ENCODE measurements around the gene ASPHD2.
"Not testable (repeated sequence)": the region's sequence is repeated elsewhere in the genome, so short reads cannot be mapped to it uniquely, and the experiment has no call there.

The ASPHD2 gene, protein sequence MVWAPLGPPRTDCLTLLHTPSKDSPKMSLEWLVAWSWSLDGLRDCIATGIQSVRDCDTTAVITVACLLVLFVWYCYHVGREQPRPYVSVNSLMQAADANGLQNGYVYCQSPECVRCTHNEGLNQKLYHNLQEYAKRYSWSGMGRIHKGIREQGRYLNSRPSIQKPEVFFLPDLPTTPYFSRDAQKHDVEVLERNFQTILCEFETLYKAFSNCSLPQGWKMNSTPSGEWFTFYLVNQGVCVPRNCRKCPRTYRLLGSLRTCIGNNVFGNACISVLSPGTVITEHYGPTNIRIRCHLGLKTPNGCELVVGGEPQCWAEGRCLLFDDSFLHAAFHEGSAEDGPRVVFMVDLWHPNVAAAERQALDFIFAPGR
- 1.9 to 3.3 reads per million in 2 donors for total RNA-seq

GRCh38 chr22:26428515-26429457, at the start of gene ASPHD2:
Gene ASPHD2, plus strand, starts transcription at chr22:26429260. Its CDS starts 4,356 bp downstream, at chr22:26433616.
- peak; percentile 65 to 91 (median 75) for DNase-seq

GRCh38 chr22:26380072-26380830, 48.8 kb upstream of the ASPHD2 start:
- peak in 1 of 5 experiments; percentile 61 for DNase-seq

- no peak for DNase-seq
Measured at GRCh38 chr22:26382782-26383181, 46.3 kb upstream of the ASPHD2 start.

DNA sequence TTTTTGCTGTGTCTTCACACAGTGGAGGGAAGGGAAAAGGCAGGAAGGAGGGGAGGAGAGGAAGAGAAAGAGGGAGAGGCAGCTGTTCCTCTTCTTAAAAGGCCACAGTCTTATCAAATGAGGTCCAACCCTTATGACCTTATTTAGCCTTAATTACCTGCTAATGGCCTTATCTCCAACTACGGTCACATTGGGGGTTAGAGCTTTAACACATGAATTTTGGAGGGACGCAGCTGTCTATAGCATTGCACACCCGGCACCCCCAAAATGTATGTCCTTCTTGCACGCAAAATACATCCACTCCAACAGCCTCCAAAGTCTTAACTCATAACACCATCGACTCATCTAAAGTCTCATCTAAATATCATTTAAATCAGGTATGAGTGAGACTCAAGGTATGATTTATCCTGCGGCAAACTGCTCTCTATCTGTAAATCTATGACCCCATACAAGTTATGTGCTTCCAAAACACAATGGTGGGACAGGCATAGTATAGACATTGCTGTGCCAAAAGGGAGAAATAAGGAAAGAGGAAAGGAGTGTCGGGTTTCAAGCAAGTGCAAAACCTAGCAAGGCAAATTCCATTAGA, 45.0 kb upstream of the ASPHD2 start:
- no peak for DNase-seq

GRCh38 chr22:26385164-26385563, 43.9 kb upstream of the ASPHD2 start:
- no peak for DNase-seq

DNA sequence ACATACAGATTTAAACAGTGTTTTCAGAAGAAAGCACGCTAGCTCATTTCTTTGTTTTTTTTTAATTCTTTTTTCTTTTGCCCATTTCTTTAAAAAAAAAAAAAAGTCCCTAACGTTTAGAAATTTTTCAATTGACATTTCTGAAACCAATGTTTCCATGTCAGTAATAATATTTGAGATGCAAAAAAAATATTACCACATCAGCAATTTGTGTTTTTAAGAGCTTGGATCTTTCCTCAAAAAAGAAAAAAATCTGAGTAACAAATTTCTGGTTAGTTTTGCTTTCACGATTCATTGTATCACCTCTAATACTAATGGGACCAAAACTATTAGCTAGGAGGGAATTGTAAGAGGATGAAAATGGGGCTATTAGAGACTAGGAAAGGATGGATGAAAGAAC, 39.9 kb upstream of the ASPHD2 start:
- DNase-seq: no peak

DNA sequence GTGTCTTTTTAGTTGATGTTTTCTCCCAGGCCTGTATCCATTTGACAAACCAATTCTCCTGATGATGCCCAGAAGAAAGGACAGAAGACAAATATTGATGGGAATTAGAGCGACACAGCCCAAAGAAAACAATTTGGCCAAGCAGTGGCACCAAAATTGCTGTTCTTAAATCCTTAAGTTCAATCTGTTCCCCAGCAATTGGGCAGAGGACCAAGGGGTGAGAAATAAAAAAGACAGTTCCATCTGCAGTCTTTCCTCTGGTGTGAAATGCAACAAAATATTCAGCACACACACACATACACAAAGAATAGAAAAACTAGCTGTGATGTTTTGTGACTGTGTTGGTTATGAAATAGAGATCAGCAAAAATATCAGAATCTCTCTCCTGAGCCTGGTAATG, 38.0 kb upstream of the ASPHD2 start:
- no peak for DNase-seq

- DNase-seq: no peak
Measured at GRCh38 chr22:26391623-26392022, 37.4 kb upstream of the ASPHD2 start.

GRCh38 chr22:26393929-26394328, 35.1 kb upstream of the ASPHD2 start:
- no peak for DNase-seq

DNA sequence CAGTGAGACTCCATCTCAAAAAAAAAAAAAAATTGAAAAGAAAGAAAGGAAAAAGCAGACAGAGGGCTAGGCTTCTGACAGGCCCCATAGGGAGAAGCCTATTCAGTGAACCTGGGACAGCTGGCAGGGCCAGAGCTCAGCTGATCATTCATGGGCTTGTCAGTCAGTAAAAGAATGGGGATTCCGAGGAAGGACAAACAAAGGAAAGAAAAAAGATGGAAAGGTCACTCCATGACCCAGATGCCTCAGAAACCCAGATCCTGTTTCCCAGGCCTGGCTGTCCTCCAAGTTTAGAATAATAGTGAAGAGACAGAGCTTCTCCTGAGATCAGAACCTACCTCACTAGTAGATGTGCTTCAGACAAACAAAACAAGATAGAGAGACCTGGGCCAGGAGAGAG, 34.3 kb upstream of the ASPHD2 start:
- DNase-seq: no peak

GRCh38 chr22:26395926-26396325, 33.1 kb upstream of the ASPHD2 start:
- no peak for DNase-seq

- DNase-seq: peak; percentile 9 to 57 (median 26)
Measured at GRCh38 chr22:26398741-26399153, 30.3 kb upstream of the ASPHD2 start.

DNA sequence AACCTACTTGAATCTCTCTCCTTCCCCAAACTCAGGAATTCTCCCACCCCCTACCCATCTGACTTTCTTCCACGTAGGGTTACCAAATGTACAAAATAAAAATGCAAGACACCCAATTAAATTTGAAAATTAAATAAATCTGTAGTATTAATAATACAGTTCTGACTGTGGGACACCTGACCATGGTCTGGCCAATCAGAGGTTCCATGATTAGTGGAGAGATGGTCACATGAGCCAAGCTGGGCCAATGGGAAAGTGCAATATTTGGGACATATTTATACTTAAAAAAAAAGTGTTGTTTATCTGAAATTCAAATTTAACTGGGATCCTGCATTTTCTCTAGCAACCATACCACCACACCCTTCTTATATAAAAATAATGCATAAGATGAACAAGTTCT, 29.8 kb upstream of the ASPHD2 start:
- no peak for DNase-seq

DNA sequence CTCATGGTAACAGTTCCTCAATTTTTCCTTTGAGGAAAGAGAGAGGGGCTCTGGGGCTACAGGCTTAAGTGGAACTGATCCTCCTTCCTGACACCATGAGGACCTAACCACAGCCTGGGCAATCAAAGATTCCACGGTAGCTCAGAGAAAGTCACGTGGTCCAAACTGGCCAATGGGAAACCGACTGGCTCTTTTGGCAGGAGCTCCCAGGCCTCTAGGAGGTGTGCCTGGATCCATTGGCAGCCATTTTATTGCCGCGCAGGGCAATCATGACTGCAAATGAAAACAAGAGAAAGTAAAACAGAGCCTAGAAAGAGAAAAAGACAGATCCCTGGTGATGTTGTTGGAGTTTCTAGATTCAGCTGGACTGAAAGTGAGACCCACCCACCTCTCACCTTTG, 27.3 kb upstream of the ASPHD2 start:
- DNase-seq: no peak

- no peak for DNase-seq
Measured at GRCh38 chr22:26404851-26405421, 24.1 kb upstream of the ASPHD2 start.

DNA sequence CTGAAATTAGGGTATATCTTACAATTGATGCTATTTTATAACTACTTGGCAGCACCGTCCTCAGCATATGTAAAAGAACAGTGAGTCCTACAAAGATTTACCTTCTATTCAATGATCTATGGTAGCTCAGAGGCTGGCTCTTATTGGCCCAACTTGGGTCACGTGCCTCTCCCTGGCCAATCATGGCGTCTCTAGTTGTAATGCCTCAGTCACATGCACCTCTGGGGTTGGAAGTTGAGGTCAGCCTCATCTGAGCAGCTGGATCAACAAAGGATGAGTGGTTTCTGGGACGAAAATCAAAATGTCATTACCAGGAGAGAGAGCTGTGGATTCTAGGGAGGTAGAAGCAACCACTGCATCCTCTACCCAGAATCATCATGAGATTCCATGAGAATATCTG, 22.9 kb upstream of the ASPHD2 start:
- DNase-seq: no peak

DNA sequence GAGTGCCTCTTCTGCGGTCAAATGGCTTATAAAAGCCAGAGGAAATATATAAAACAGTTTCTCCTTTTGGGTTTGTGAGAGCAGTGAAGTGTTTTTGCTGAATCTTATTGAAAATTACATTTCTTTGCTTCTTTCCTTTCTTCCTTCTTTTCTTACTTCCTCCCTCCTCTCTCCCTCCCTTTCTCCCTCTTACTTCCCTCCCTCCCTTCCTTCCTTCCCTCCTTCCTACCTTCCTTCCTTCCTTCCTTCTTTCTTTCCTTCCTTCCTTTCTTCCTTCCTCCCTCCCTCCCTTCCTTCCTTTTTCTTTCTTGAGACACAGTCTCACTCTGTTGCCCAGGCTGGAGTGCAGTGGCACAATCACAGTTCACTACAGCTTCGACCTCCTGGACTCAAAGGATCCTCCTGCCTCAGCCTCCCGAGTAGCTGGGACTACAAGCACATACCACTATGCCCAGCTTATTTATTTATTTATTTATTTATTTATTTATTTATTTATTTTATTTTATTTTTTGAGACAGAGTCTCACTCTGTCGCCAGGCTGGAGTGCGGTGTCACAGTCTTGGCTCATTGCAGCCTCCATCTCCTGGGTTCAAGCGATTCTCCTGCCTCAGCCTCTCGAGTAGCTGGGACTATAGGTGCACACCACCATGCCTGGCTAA, 20.4 kb upstream of the ASPHD2 start:
- not testable (repeated sequence) for DNase-seq

DNA sequence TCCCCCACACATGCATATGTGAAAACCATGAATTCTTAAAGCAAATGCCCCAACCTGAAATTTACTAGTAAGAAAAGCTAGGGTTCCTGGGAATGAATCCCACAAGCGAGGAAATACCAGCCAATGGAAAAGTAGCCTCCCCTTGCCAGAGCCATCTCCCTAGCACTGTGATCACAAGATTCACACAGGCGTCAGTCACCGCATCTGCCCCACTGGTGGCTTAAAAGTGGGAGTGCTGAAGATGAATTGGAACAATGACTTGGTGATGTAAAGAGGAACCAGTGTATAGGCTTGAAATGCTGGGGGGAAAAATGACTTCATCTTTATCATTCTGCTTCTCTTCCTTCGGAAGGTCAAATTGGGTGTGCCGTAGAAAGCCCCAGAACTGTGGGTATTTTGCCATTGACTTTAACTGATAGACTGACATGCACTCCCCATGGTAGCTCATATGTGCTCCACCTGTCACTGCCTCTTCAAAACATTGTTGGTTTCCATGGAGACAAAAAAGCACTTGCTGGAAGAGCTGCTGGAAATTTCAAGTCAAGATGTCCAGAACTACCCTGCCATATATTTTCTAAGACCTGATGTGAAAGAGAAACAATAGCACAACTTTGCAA, 19.2 kb upstream of the ASPHD2 start:
- DNase-seq: no peak

DNA sequence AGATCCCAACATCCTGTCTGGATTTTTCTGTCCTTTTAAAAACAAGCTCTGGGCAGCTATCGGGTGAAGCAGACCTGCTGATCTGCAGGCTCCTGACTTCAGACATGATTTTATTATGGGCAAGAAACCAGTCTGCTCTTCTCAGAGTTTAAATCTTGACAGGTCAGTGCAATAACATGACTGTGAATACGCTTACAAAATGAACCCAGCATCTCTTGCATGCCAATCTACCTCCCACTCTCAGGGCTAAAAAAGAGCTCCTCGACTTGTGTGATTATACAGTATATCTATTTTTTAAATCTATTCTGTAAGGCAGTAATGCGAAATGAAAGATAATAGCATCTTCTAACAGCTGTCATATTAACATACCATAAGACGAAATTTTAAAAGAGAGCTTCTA, 18.7 kb upstream of the ASPHD2 start:
- DNase-seq: no peak

GRCh38 chr22:26414347-26414746, 14.7 kb upstream of the ASPHD2 start:
- no peak for DNase-seq

GRCh38 chr22:26416256-26416655, 12.8 kb upstream of the ASPHD2 start:
- no peak for DNase-seq

Data from T-helper 2 cell (primary cell).